A673 (cell line): ENCODE measurements around the gene KRTAP4-1.

Experiments used
- CTCF ChIP-seq: fragments of 300-800, 200-600 bp; sonication (generic); conservative IDR thresholded peaks from 2 replicates; pipeline ENCODE4 v1.5.1; 2017; ENCODE audit warnings: low read depth, mild to moderate bottlenecking, antibody characterized with exemption, low read length, moderate library complexity, mixed read lengths
- EZH2 ChIP-seq: fragments of 200-600 bp; sonication (generic); IDR thresholded peaks from 2 replicates; pipeline ENCODE4 v1.6.1; 2017; ENCODE audit warnings: borderline replicate concordance, low read depth, mild to moderate bottlenecking, mixed read lengths, antibody characterized with exemption, low read length; ENCODE audit not compliant: poor library complexity, severe bottlenecking

DNA sequence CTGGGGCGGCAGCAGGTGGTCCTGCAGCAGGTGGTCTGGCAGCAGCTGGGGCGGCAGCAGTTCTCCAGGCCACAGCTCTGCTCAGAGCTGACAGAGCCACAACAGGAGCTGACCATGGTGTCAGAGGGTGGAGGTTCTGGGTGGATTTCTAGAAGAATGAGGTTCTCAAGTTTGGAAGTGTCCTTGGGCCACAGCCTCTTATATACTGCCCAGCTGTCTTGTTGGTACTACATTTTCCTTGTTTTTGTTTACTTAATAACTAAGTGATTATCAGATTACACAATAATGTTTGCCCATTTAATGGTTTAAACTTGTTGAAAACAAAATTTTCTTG, 35.1 kb downstream of the KRTAP4-1 start, which contains the start of gene KRTAP4-5:
- TF ChIP-seq CTCF (no peak), EZH2 (no peak)
